Measurements from ENCODE around the gene PLA2G2C. TPM values are rescaled to one million over a fixed set of nuclear protein-coding genes. Genes with fewer than 3 reads are reported as not detected.

PLA2G2C gene
- total RNA-seq, 3 donors from 2014 or later: 0.33 TPM; not detected in 2

- TF ChIP-seq POLR2A (IDR thresholded peaks at IDR 0.05): no peak
- TF ChIP-seq POLR2AphosphoS5 (IDR thresholded peaks at IDR 0.05): no peak
- TF ChIP-seq CTCF (IDR thresholded peaks at IDR 0.05): no peak
- DNase-seq (ENCODE audit: low spot score in 2 of 2): no peak
- Histone ChIP-seq H3K9me3 (no peaks in the 10 kb centered on the region), H3K36me3 (no peaks in the 10 kb centered on the region), H3K4me3 (no peak overlapping the region), H3K27me3 (no peaks in the 10 kb centered on the region), H3K27ac (no peak overlapping the region), H3K4me1 (peaks cover 0 to 8% of the 10 kb centered on the region in 2 donors)
- intact Hi-C loops (cut with DNase I; ENCODE audit: low total_unique reads): no loop called here
Measured at GRCh38 chr1:20184481-20184900, 1.8 kb downstream of the PLA2G2C start.

GRCh38 chr1:20183616-20184271, 2.6 kb downstream of the PLA2G2C start:
- no peak for TF ChIP-seq POLR2A (IDR thresholded peaks at IDR 0.05)
- no peak for TF ChIP-seq POLR2AphosphoS5 (IDR thresholded peaks at IDR 0.05)
- intact Hi-C loops (cut with DNase I; ENCODE audit: low total_unique reads): no loop called here
- Histone ChIP-seq H3K4me3 (no peak overlapping the region), H3K27me3 (no peaks in the 10 kb centered on the region), H3K4me1 (peaks cover 0 to 8% of the 10 kb centered on the region in 2 donors), H3K36me3 (no peaks in the 10 kb centered on the region), H3K27ac (no peak overlapping the region), H3K9me3 (no peaks in the 10 kb centered on the region)
- no peak for DNase-seq (ENCODE audit: low spot score in 2 of 2)

- Histone ChIP-seq H3K9me3 (no peaks in the 10 kb centered on the region), H3K36me3 (no peaks in the 10 kb centered on the region), H3K4me1 (peaks cover 0 to 4% of the 10 kb centered on the region in 2 donors), H3K27ac (no peak overlapping the region), H3K27me3 (no peaks in the 10 kb centered on the region), H3K4me3 (no peak overlapping the region)
- intact Hi-C loops (cut with DNase I; ENCODE audit: low total_unique reads): no loop called here
- no peak for TF ChIP-seq POLR2A (IDR thresholded peaks at IDR 0.05)
- no peak for TF ChIP-seq CTCF (IDR thresholded peaks at IDR 0.05)
- no peak for TF ChIP-seq POLR2AphosphoS5 (IDR thresholded peaks at IDR 0.05)
- no peak for DNase-seq (ENCODE audit: low spot score in 2 of 2)
Measured at GRCh38 chr1:20183035-20183434, 3.3 kb downstream of the PLA2G2C start.

- H3K27me3 ChIP-seq: no peaks in the 10 kb centered on the region
- no peak overlapping the region for H3K27ac ChIP-seq
- intact Hi-C loops (cut with DNase I; ENCODE audit: low total_unique reads): no loop called here
- H3K4me1 ChIP-seq: no peaks in the 10 kb centered on the region
- H3K9me3 ChIP-seq: no peaks in the 10 kb centered on the region
- TF ChIP-seq POLR2A (IDR thresholded peaks at IDR 0.05) (no peak), CTCF (IDR thresholded peaks at IDR 0.05) (no peak), POLR2AphosphoS5 (IDR thresholded peaks at IDR 0.05) (no peak)
- no peaks in the 10 kb centered on the region for H3K36me3 ChIP-seq
- no peak overlapping the region for H3K4me3 ChIP-seq
- no peak for DNase-seq (ENCODE audit: low spot score in 2 of 2)
Measured at GRCh38 chr1:20182415-20182814, 3.9 kb downstream of the PLA2G2C start.

- H3K4me1 ChIP-seq: no peaks in the 10 kb centered on the region
- TF ChIP-seq POLR2AphosphoS5 (IDR thresholded peaks at IDR 0.05): no peak
- no peak for TF ChIP-seq CTCF (IDR thresholded peaks at IDR 0.05)
- TF ChIP-seq POLR2A (IDR thresholded peaks at IDR 0.05): no peak
- H3K27ac ChIP-seq: no peak overlapping the region
- H3K36me3 ChIP-seq: no peaks in the 10 kb centered on the region
- no peak for DNase-seq (ENCODE audit: low spot score in 2 of 2)
- H3K9me3 ChIP-seq: no peaks in the 10 kb centered on the region
- H3K4me3 ChIP-seq: no peak overlapping the region
- intact Hi-C loops (cut with DNase I; ENCODE audit: low total_unique reads): no loop called here
- H3K27me3 ChIP-seq: no peaks in the 10 kb centered on the region
Measured at GRCh38 chr1:20180844-20181207, 5.5 kb downstream of the PLA2G2C start.
